Mucosa of stomach (tissue), 1 donor: ENCODE data around the gene DYDC2.
"Not testable (repeated sequence)": the region's sequence is repeated elsewhere in the genome, so short reads cannot be mapped to it uniquely, and the experiment has no call there.

Experiments used
- H3K27me3 ChIP-seq: one replicate; pipeline ENCODE4 v1.7.0; 2013; ENCODE audit warnings: mild to moderate bottlenecking, low read length; ENCODE audit not compliant: control insufficient read depth, insufficient read depth
- H3K36me3 ChIP-seq: one replicate; pipeline ENCODE4 v1.7.0; 2013; ENCODE audit warnings: low read length; ENCODE audit not compliant: control insufficient read depth, insufficient read depth
- H3K4me1 ChIP-seq: one replicate; pipeline ENCODE4 v1.7.0; 2013; ENCODE audit warnings: mild to moderate bottlenecking, low read length; ENCODE audit not compliant: control insufficient read depth, insufficient read depth
- H3K4me3 ChIP-seq: one replicate; pipeline ENCODE4 v1.7.0; 2013; ENCODE audit warnings: low read length
- H3K9ac ChIP-seq: one replicate; pipeline ENCODE4 v1.7.0; 2013; ENCODE audit warnings: mild to moderate bottlenecking, low read length, moderate library complexity
- H3K9me3 ChIP-seq: one replicate; pipeline ENCODE4 v1.7.0; 2013; ENCODE audit warnings: mild to moderate bottlenecking, low read length, moderate library complexity; ENCODE audit not compliant: control insufficient read depth
- donor health status: Pancreatic carcinoma.

The DYDC2 gene

GRCh38 chr10:80416479-80417098 is 60.0 kb downstream of the DYDC2 start:
- Histone ChIP-seq H3K9ac (no peak overlapping the region), H3K4me3 (no peak overlapping the region), H3K4me1 (peaks cover 19% of the 10 kb centered on the region), H3K27me3 (no peaks in the 10 kb centered on the region), H3K36me3 (no peaks in the 10 kb centered on the region), H3K9me3 (no peaks in the 10 kb centered on the region)

- peaks cover 19% of the 10 kb centered on the region for H3K4me1 ChIP-seq
- H3K4me3 ChIP-seq, H3K9ac ChIP-seq, H3K27me3 ChIP-seq, H3K36me3 ChIP-seq, H3K9me3 ChIP-seq: not testable (repeated sequence)
Measured at GRCh38 chr10:80417256-80417655, 60.7 kb downstream of the DYDC2 start.
